Neural crest cell (in vitro differentiated cells): ENCODE results near the gene INMT. TPM values are rescaled to one million over a fixed set of nuclear protein-coding genes. Genes with fewer than 3 reads are reported as not detected.

ENCODE experiments used
- DNase-seq: peaks from one replicate; pipeline ENCODE4 v3.0.0; 2021; ENCODE audit warnings: low read depth, mixed read lengths, low spot score
- H3K27ac Mint-ChIP-seq: one replicate; pipeline ENCODE4 v1.8.0; 2021; ENCODE audit warnings: mild to moderate bottlenecking, mixed read lengths; ENCODE audit not compliant: unreplicated experiment
- H3K27me3 Mint-ChIP-seq: 2 replicates; pipeline ENCODE4 v1.8.0; 2021; ENCODE audit warnings: low read depth, mild to moderate bottlenecking, mixed read lengths
- H3K36me3 Mint-ChIP-seq: 2 replicates; pipeline ENCODE4 v1.8.0; 2021; ENCODE audit warnings: low read depth, mild to moderate bottlenecking, mixed read lengths
- H3K4me1 Mint-ChIP-seq: 2 replicates; pipeline ENCODE4 v1.8.0; 2021; ENCODE audit warnings: mixed read lengths
- H3K4me3 Mint-ChIP-seq: one replicate; pipeline ENCODE4 v1.8.0; 2021; ENCODE audit warnings: mild to moderate bottlenecking, mixed read lengths
- H3K9me3 Mint-ChIP-seq: 2 replicates; pipeline ENCODE4 v1.8.0; 2021; ENCODE audit warnings: mixed read lengths
- total RNA-seq: library from RNA; stranded (reverse); gene quantifications from 2 replicates; pipeline ENCODE4 v1.2.1, GENCODE V29; 2021
- TF ChIP-seq, protein P1 (sequence below): fragments of 200-600 bp; sonication (generic); conservative IDR thresholded peaks from 2 replicates; pipeline ENCODE4 v1.5.0; 2021; ENCODE audit warnings: antibody characterized with exemption, mild to moderate bottlenecking

INMT gene
- total RNA-seq, 1 donor from 2014 or later: 0.77 TPM

DNA sequence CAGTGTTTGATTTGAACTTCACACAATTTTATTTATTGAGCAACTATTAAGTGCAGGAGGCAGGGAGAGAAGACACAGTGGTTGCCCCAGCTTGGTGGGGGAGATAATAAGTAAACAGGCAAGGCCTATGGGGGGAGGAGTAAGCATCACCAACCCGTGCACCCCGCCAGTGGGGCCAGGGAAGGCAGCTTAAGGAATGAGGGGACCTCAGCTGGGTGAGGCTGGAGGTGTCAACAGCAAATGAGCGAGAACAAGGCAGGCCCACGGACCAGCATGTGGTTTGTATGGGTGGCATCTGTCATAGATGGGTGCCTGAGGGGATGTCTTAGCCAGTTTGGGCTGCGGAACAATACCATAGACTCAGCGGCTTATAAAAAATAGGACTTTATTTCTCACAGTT lies 45.6 kb upstream of the INMT start:
- H3K4me1 Mint-ChIP-seq: peaks cover 3% of the 10 kb centered on the region
- H3K27ac Mint-ChIP-seq: no peak overlapping the region
- H3K36me3 Mint-ChIP-seq: no peaks in the 10 kb centered on the region
- peaks cover 11% of the 10 kb centered on the region for H3K27me3 Mint-ChIP-seq
- TF ChIP-seq, protein P1, sequence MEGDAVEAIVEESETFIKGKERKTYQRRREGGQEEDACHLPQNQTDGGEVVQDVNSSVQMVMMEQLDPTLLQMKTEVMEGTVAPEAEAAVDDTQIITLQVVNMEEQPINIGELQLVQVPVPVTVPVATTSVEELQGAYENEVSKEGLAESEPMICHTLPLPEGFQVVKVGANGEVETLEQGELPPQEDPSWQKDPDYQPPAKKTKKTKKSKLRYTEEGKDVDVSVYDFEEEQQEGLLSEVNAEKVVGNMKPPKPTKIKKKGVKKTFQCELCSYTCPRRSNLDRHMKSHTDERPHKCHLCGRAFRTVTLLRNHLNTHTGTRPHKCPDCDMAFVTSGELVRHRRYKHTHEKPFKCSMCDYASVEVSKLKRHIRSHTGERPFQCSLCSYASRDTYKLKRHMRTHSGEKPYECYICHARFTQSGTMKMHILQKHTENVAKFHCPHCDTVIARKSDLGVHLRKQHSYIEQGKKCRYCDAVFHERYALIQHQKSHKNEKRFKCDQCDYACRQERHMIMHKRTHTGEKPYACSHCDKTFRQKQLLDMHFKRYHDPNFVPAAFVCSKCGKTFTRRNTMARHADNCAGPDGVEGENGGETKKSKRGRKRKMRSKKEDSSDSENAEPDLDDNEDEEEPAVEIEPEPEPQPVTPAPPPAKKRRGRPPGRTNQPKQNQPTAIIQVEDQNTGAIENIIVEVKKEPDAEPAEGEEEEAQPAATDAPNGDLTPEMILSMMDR: no peak
- DNase-seq: no peak
- no peaks in the 10 kb centered on the region for H3K9me3 Mint-ChIP-seq
- no peak overlapping the region for H3K4me3 Mint-ChIP-seq

DNA sequence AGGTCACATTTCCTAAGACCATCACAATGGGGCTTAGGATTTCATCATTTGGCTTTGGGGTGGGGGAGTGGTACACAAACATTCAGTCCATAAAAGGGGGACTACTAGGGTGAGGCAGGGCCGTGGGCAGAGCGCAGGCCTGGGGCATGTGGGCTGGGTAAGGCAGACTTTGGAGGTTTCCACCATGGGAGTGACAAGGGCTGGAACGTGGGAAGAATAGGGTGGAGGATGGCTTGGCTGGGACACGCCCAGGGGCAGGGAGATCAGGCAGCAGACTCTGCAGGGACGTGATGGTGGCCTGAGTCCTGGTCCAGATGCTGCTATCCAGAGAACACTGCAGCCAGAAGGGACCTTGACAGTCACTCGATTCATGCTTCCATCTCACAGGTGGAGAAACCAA lies 45.0 kb upstream of the INMT start:
- no peak overlapping the region for H3K27ac Mint-ChIP-seq
- H3K36me3 Mint-ChIP-seq: no peaks in the 10 kb centered on the region
- no peaks in the 10 kb centered on the region for H3K9me3 Mint-ChIP-seq
- H3K27me3 Mint-ChIP-seq: peaks cover 6% of the 10 kb centered on the region
- H3K4me1 Mint-ChIP-seq: peaks cover 3% of the 10 kb centered on the region
- TF ChIP-seq, protein P1: no peak
- H3K4me3 Mint-ChIP-seq: no peak overlapping the region
- DNase-seq: no peak

DNA sequence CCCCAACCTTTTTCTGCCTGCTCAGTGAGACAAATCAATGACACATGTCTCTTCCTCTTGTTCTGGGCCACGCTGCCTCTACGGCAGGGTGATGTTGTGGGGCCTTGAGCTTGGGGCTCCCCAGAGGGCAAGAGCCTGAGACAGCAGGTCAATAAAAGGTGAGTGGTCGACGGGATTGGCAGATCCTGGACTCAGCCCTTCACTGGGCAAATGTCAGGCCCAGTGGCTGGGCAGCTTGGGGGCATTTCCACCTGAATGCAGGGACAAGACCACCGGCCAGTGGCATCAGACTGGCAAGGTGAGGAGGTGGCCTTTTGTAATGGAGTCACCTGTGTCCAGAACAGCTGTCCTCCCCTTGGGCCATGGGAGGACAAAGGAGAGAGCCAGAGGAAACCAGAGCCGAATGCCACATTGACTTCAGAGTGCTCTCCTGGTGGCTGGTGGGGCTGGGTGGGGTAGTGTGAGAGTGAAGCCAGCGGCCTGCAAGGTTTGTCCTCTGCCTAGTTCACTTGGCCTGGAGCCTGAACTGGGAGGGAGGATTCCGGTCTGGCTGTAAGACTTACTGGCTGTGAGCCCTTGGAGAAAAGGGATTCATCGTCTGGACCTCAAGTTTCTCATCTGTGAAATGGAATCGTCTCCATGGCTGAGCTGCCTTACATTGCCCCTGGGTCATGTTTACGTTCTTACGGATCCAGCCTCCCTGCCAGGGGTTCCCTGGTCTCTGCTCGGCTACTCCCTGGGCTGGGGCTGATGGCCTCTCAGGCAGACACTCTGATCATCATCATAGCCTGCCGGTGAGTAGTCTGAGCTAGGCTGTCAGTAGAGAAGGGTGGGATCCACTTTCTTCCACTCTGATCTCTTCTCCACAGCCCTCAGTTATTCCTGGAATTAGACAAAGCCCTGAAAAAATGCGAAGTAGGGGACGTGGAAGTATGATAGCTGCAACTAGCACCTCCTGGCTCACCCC lies 44.3 kb upstream of the INMT start:
- Mint-ChIP-seq H3K4me1 (peaks cover 3% of the 10 kb centered on the region), H3K4me3 (no peak overlapping the region), H3K36me3 (no peaks in the 10 kb centered on the region), H3K9me3 (no peaks in the 10 kb centered on the region), H3K27ac (peak overlapping the region; percentile 43), H3K27me3 (peaks cover 6% of the 10 kb centered on the region)
- no peak for DNase-seq
- TF ChIP-seq, protein P1: no peak

DNA sequence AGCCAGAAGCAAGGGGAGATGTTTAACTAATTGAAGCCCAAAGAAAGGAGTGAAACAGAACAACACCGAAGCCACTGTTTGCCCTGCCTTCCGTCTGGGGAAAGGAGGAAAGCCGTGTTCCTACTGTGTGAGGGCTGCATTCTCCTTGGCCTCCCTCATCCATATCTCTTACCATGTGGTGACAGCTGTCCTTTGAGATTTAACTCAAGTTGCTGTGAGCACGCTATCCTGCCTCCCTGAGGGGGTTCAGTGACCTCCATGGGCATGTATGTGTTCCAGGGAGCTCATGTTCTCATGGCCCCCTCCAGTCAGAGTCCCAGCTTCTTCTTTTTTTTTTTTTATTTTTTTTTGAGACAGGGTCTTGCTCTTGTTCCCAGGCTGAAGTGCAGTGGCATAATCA lies 43.5 kb upstream of the INMT start:
- TF ChIP-seq, protein P1: no peak
- no peaks in the 10 kb centered on the region for H3K36me3 Mint-ChIP-seq
- DNase-seq: no peak
- H3K27me3 Mint-ChIP-seq: no peaks in the 10 kb centered on the region
- no peaks in the 10 kb centered on the region for H3K9me3 Mint-ChIP-seq
- no peak overlapping the region for H3K4me3 Mint-ChIP-seq
- H3K4me1 Mint-ChIP-seq: peaks cover 3% of the 10 kb centered on the region
- no peak overlapping the region for H3K27ac Mint-ChIP-seq

DNA sequence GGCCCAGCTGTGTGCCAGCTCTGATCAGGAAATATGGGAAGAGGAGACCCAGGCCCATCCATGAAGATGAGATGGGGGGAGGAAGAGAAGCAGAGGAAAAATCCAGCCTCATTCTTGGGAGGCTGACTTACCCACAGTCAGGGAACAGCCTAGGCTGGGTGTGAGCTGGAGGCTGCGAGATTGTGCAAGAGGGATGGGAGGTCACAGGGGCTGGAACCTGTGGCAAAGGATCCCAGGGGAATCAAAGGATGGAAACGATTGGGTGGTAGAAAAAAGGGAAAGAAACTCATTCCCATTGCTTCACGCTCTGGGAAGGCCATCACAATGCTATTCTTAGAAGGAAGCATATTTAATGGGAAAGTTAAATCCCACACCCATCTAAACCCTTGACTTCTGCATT lies 43.0 kb upstream of the INMT start:
- Mint-ChIP-seq H3K36me3 (no peaks in the 10 kb centered on the region), H3K27ac (no peak overlapping the region), H3K27me3 (no peaks in the 10 kb centered on the region), H3K4me1 (peaks cover 3% of the 10 kb centered on the region), H3K4me3 (no peak overlapping the region), H3K9me3 (no peaks in the 10 kb centered on the region)
- no peak for DNase-seq
- TF ChIP-seq, protein P1: no peak
